ENCODE results near the gene HAUS5.

Gene HAUS5

GRCh38 chr19:35609851-35610353 lies 2.6 kb upstream of the HAUS5 start:
- DNase-seq: no peak

- no peak for DNase-seq
Observed at GRCh38 chr19:35612224-35612558, 344 bp upstream of the HAUS5 start.

GRCh38 chr19:35613574-35613973 lies 1.0 kb downstream of the HAUS5 start:
- DNase-seq: no peak

GRCh38 chr19:35615036-35615435 lies 2.5 kb downstream of the HAUS5 start:
- no peak for DNase-seq

GRCh38 chr19:35618857-35619256 lies 6.3 kb downstream of the HAUS5 start:
- DNase-seq: no peak

GRCh38 chr19:35619290-35619923 lies 6.9 kb downstream of the HAUS5 start:
- DNase-seq: no peak

- no peak for DNase-seq
Observed at GRCh38 chr19:35620001-35620400, 7.5 kb downstream of the HAUS5 start.

- DNase-seq: no peak
Observed at GRCh38 chr19:35621708-35622107, 9.2 kb downstream of the HAUS5 start.

- no peak for DNase-seq
Observed at GRCh38 chr19:35622750-35623149, 10.2 kb downstream of the HAUS5 start.

GRCh38 chr19:35623327-35624010 lies 10.9 kb downstream of the HAUS5 start:
- DNase-seq: no peak

- DNase-seq: no peak
Observed at GRCh38 chr19:35628264-35628564, 15.7 kb downstream of the HAUS5 start.

GRCh38 chr19:35628565-35629331 lies 16.2 kb downstream of the HAUS5 start, which contains the start of gene RBM42:
TSS of gene RBM42 (plus strand) at chr19:35629036. CDS start at chr19:35629154, 118 bp downstream.
- peak; percentile 97 to 99 for DNase-seq

GRCh38 chr19:35629332-35629633 lies 16.7 kb downstream of the HAUS5 start:
- DNase-seq: no peak

- no peak for DNase-seq
Observed at GRCh38 chr19:35633727-35634440, 21.3 kb downstream of the HAUS5 start.

GRCh38 chr19:35636651-35637050 lies 24.1 kb downstream of the HAUS5 start:
- DNase-seq: no peak

GRCh38 chr19:35637165-35637564 lies 24.6 kb downstream of the HAUS5 start:
- no peak for DNase-seq

GRCh38 chr19:35639321-35639639 lies 26.7 kb downstream of the HAUS5 start:
- DNase-seq: no peak

- no peak for DNase-seq
Observed at GRCh38 chr19:35639863-35640262, 27.3 kb downstream of the HAUS5 start.

GRCh38 chr19:35641515-35642151 lies 29.1 kb downstream of the HAUS5 start, which contains the start of gene ETV2:
TSS of gene ETV2 (plus strand) at chr19:35641745. CDS start at chr19:35642461, 716 bp downstream.
- DNase-seq: no peak

- no peak for DNase-seq
Observed at GRCh38 chr19:35642312-35642711, 29.8 kb downstream of the HAUS5 start.

GRCh38 chr19:35642798-35643254 lies 30.3 kb downstream of the HAUS5 start:
- no peak for DNase-seq

- peak; percentile 73 for DNase-seq
Observed at GRCh38 chr19:35643255-35644205, 31.0 kb downstream of the HAUS5 start.

Data from NCI-H2081 (cell line).